ENCODE measurements around the gene ATP1A1. TPM values are rescaled to one million over a fixed set of nuclear protein-coding genes. Genes with fewer than 3 reads are reported as not detected.

ATP1A1 gene
- total and polyA plus RNA-seq, 2 donors = 66.4 to 146 TPM

- no peaks in the 10 kb centered on the region for H3K27me3 ChIP-seq (ENCODE audit: control insufficient read depth in 2 of 2, insufficient read depth in 1 of 2, low read length in 1 of 2)
- DNase-seq (ENCODE audit: low read depth in 6 of 9, low spot score in 9 of 9) = no peak
- H3K4me1 ChIP-seq (ENCODE audit: control insufficient read depth in 2 of 2, insufficient read depth in 2 of 2, low read length in 2 of 2) = no peaks in the 10 kb centered on the region
- H3K27ac ChIP-seq (ENCODE audit: low read depth in 1 of 2, low read length in 1 of 2) = no peak overlapping the region
- WGBS = 96% methylated on average over 2 of the region's 2 CpGs
- no peaks in the 10 kb centered on the region for H3K9me3 ChIP-seq (ENCODE audit: control insufficient read depth in 2 of 2, insufficient read depth in 1 of 2, low read length in 1 of 2)
- H3K4me3 ChIP-seq (ENCODE audit: low read length in 2 of 2) = no peak overlapping the region
- no peaks in the 10 kb centered on the region for H3K36me3 ChIP-seq (ENCODE audit: control insufficient read depth in 2 of 2, insufficient read depth in 2 of 2, low read length in 1 of 2)
These were observed 12.4 kb upstream of the ATP1A1 start for GRCh38 chr1:116360429-116361173.

- Histone ChIP-seq H3K4me1 (ENCODE audit: control insufficient read depth in 2 of 2, insufficient read depth in 2 of 2, low read length in 2 of 2) (peaks cover 0 to 3% of the 10 kb centered on the region in 2 donors), H3K4me3 (ENCODE audit: low read length in 2 of 2) (no peak overlapping the region), H3K27ac (ENCODE audit: low read depth in 1 of 2, low read length in 1 of 2) (no peak overlapping the region), H3K9me3 (ENCODE audit: control insufficient read depth in 2 of 2, insufficient read depth in 1 of 2, low read length in 1 of 2) (no peaks in the 10 kb centered on the region), H3K27me3 (ENCODE audit: control insufficient read depth in 2 of 2, insufficient read depth in 1 of 2, low read length in 1 of 2) (no peaks in the 10 kb centered on the region), H3K36me3 (ENCODE audit: control insufficient read depth in 2 of 2, insufficient read depth in 2 of 2, low read length in 1 of 2) (no peaks in the 10 kb centered on the region)
- no peak for DNase-seq (ENCODE audit: low read depth in 6 of 9, low spot score in 9 of 9)
- WGBS = 97% methylated on average over 3 of the region's 3 CpGs
These were observed 11.4 kb upstream of the ATP1A1 start for GRCh38 chr1:116361648-116362047.

DNA sequence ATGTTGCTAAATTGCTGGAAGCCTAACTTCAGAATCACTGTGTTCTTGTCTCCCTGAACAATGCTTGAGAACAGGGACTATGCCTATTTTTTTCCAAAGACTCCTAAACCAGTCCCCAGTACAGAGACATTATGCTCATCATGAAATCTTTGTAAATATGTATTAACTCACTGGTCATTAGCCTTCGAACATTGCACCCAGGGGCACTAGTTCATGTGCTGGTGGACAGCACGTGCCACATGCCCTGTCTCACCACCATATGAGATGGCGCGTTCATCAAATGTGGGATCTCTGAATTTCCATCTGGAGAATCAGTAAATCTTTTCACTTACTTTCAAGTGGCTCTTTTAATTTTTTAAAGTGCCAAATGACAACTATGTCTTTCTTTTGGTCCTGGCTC is 11.0 kb upstream of the ATP1A1 start:
- H3K4me3 ChIP-seq (ENCODE audit: low read length in 2 of 2) = no peak overlapping the region
- DNase-seq (ENCODE audit: low read depth in 6 of 9, low spot score in 9 of 9) = no peak
- no peak overlapping the region for H3K27ac ChIP-seq (ENCODE audit: low read depth in 1 of 2, low read length in 1 of 2)
- H3K4me1 ChIP-seq (ENCODE audit: control insufficient read depth in 2 of 2, insufficient read depth in 2 of 2, low read length in 2 of 2) = peaks cover 0 to 3% of the 10 kb centered on the region in 2 donors
- 99% methylated on average over 4 of the region's 4 CpGs for WGBS
- H3K27me3 ChIP-seq (ENCODE audit: control insufficient read depth in 2 of 2, insufficient read depth in 1 of 2, low read length in 1 of 2) = no peaks in the 10 kb centered on the region
- no peaks in the 10 kb centered on the region for H3K9me3 ChIP-seq (ENCODE audit: control insufficient read depth in 2 of 2, insufficient read depth in 1 of 2, low read length in 1 of 2)
- H3K36me3 ChIP-seq (ENCODE audit: control insufficient read depth in 2 of 2, insufficient read depth in 2 of 2, low read length in 1 of 2) = no peaks in the 10 kb centered on the region

- no peaks in the 10 kb centered on the region for H3K27me3 ChIP-seq (ENCODE audit: control insufficient read depth in 2 of 2, insufficient read depth in 1 of 2, low read length in 1 of 2)
- H3K4me1 ChIP-seq (ENCODE audit: control insufficient read depth in 2 of 2, insufficient read depth in 2 of 2, low read length in 2 of 2) = peaks cover 3% of the 10 kb centered on the region in 2 donors
- WGBS = 93% methylated on average over 5 of the region's 5 CpGs
- H3K4me3 ChIP-seq (ENCODE audit: low read length in 2 of 2) = no peak overlapping the region
- no peaks in the 10 kb centered on the region for H3K9me3 ChIP-seq (ENCODE audit: control insufficient read depth in 2 of 2, insufficient read depth in 1 of 2, low read length in 1 of 2)
- no peak for DNase-seq (ENCODE audit: low read depth in 6 of 9, low spot score in 9 of 9)
- H3K36me3 ChIP-seq (ENCODE audit: control insufficient read depth in 2 of 2, insufficient read depth in 2 of 2, low read length in 1 of 2) = no peaks in the 10 kb centered on the region
- H3K27ac ChIP-seq (ENCODE audit: low read depth in 1 of 2, low read length in 1 of 2) = no peak overlapping the region
These were observed 7.7 kb upstream of the ATP1A1 start for GRCh38 chr1:116365353-116365780.

DNA sequence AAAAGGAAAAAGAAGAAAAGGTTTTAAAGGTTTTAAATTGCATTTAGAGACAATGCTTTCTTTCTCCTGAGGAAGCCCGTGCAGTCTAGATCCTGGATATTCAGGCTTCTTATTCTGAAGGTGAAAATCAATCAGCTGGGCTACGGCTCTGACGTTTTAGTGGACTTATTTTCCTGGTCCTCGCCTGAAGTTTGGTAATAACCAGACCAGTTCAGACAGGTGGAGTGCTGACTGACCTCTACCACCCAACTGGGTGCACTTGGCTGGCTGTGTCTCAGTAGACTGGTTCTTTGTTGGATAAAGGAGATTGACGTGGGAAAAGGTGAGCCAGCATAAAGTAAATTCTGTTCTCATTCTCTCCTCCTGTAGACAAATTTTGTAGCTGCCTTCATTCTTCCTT is 7.2 kb upstream of the ATP1A1 start:
- WGBS = 94% methylated on average over 5 of the region's 5 CpGs
- no peak for DNase-seq (ENCODE audit: low read depth in 6 of 9, low spot score in 9 of 9)

GRCh38 chr1:116367256-116367945 is 5.6 kb upstream of the ATP1A1 start:
- DNase-seq (ENCODE audit: low read depth in 6 of 9, low spot score in 9 of 9) = no peak
- no peaks in the 10 kb centered on the region for H3K36me3 ChIP-seq (ENCODE audit: control insufficient read depth in 2 of 2, insufficient read depth in 2 of 2, low read length in 1 of 2)
- H3K9me3 ChIP-seq (ENCODE audit: control insufficient read depth in 2 of 2, insufficient read depth in 1 of 2, low read length in 1 of 2) = no peaks in the 10 kb centered on the region
- no peak overlapping the region for H3K27ac ChIP-seq (ENCODE audit: low read depth in 1 of 2, low read length in 1 of 2)
- peaks cover 5 to 8% of the 10 kb centered on the region in 2 donors for H3K4me1 ChIP-seq (ENCODE audit: control insufficient read depth in 2 of 2, insufficient read depth in 2 of 2, low read length in 2 of 2)
- peaks cover 0 to 2% of the 10 kb centered on the region in 2 donors for H3K27me3 ChIP-seq (ENCODE audit: control insufficient read depth in 2 of 2, insufficient read depth in 1 of 2, low read length in 1 of 2)
- WGBS = 98% methylated on average over 3 of the region's 3 CpGs
- H3K4me3 ChIP-seq (ENCODE audit: low read length in 2 of 2) = no peak overlapping the region

More for the DNA sequence above, 7.2 kb upstream of the ATP1A1 start:
- no peaks in the 10 kb centered on the region for H3K9me3 ChIP-seq (ENCODE audit: control insufficient read depth in 2 of 2, insufficient read depth in 1 of 2, low read length in 1 of 2)
- no peak overlapping the region for H3K27ac ChIP-seq (ENCODE audit: low read depth in 1 of 2, low read length in 1 of 2)
- no peak overlapping the region for H3K4me3 ChIP-seq (ENCODE audit: low read length in 2 of 2)
- no peaks in the 10 kb centered on the region for H3K27me3 ChIP-seq (ENCODE audit: control insufficient read depth in 2 of 2, insufficient read depth in 1 of 2, low read length in 1 of 2)
- H3K4me1 ChIP-seq (ENCODE audit: control insufficient read depth in 2 of 2, insufficient read depth in 2 of 2, low read length in 2 of 2) = peaks cover 3% of the 10 kb centered on the region in 2 donors
- H3K36me3 ChIP-seq (ENCODE audit: control insufficient read depth in 2 of 2, insufficient read depth in 2 of 2, low read length in 1 of 2) = no peaks in the 10 kb centered on the region

GRCh38 chr1:116368241-116368640 is 4.8 kb upstream of the ATP1A1 start:
- 72% methylated on average over 2 of the region's 2 CpGs for WGBS
- Histone ChIP-seq H3K27ac (ENCODE audit: low read depth in 1 of 2, low read length in 1 of 2) (no peak overlapping the region), H3K4me1 (ENCODE audit: control insufficient read depth in 2 of 2, insufficient read depth in 2 of 2, low read length in 2 of 2) (peaks cover 7 to 12% of the 10 kb centered on the region in 2 donors), H3K9me3 (ENCODE audit: control insufficient read depth in 2 of 2, insufficient read depth in 1 of 2, low read length in 1 of 2) (no peaks in the 10 kb centered on the region), H3K4me3 (ENCODE audit: low read length in 2 of 2) (no peak overlapping the region), H3K27me3 (ENCODE audit: control insufficient read depth in 2 of 2, insufficient read depth in 1 of 2, low read length in 1 of 2) (peaks cover 0 to 7% of the 10 kb centered on the region in 2 donors), H3K36me3 (ENCODE audit: control insufficient read depth in 2 of 2, insufficient read depth in 2 of 2, low read length in 1 of 2) (no peaks in the 10 kb centered on the region)
- no peak for DNase-seq (ENCODE audit: low read depth in 6 of 9, low spot score in 9 of 9)

- no peak for DNase-seq (ENCODE audit: low read depth in 6 of 9, low spot score in 9 of 9)
- WGBS = 91% methylated on average over 2 of the region's 2 CpGs
- Histone ChIP-seq H3K4me1 (ENCODE audit: control insufficient read depth in 2 of 2, insufficient read depth in 2 of 2, low read length in 2 of 2) (peaks cover 11 to 23% of the 10 kb centered on the region in 2 donors), H3K4me3 (ENCODE audit: low read length in 2 of 2) (no peak overlapping the region), H3K27me3 (ENCODE audit: control insufficient read depth in 2 of 2, insufficient read depth in 1 of 2, low read length in 1 of 2) (peaks cover 0 to 7% of the 10 kb centered on the region in 2 donors), H3K9me3 (ENCODE audit: control insufficient read depth in 2 of 2, insufficient read depth in 1 of 2, low read length in 1 of 2) (no peaks in the 10 kb centered on the region), H3K27ac (ENCODE audit: low read depth in 1 of 2, low read length in 1 of 2) (no peak overlapping the region), H3K36me3 (ENCODE audit: control insufficient read depth in 2 of 2, insufficient read depth in 2 of 2, low read length in 1 of 2) (no peaks in the 10 kb centered on the region)
These were observed 2.9 kb upstream of the ATP1A1 start for GRCh38 chr1:116370181-116370580.

DNA sequence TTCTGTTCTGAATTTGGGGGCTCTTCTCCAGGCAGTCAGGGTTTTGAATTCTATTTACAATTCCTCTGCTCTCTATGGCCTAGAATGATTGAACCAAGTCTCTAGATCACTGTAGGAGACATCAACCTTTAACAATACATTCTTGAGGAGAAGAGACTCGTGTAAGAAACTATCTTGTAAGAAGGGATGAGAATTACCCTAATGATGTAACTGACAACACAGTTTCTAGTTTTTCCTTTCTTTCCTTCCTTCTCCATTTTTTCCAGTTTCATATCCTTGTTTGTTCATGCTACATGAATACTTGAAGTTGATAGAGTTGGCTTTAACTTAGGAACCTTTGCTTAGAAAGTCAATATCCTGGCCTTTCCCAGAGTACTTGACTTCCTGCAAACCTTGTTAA is 1.3 kb upstream of the ATP1A1 start:
- Histone ChIP-seq H3K9me3 (ENCODE audit: control insufficient read depth in 2 of 2, insufficient read depth in 1 of 2, low read length in 1 of 2) (no peaks in the 10 kb centered on the region), H3K27me3 (ENCODE audit: control insufficient read depth in 2 of 2, insufficient read depth in 1 of 2, low read length in 1 of 2) (peaks cover 0 to 7% of the 10 kb centered on the region in 2 donors), H3K36me3 (ENCODE audit: control insufficient read depth in 2 of 2, insufficient read depth in 2 of 2, low read length in 1 of 2) (no peaks in the 10 kb centered on the region), H3K4me1 (ENCODE audit: control insufficient read depth in 2 of 2, insufficient read depth in 2 of 2, low read length in 2 of 2) (peaks cover 11 to 36% of the 10 kb centered on the region in 2 donors), H3K4me3 (ENCODE audit: low read length in 2 of 2) (no peak overlapping the region), H3K27ac (ENCODE audit: low read depth in 1 of 2, low read length in 1 of 2) (no peak overlapping the region)
- DNase-seq (ENCODE audit: low read depth in 6 of 9, low spot score in 9 of 9) = no peak
- 89% methylated on average over 1 of the region's 1 CpG for WGBS
